Endodermal cell (in vitro differentiated cells): ENCODE data around the gene DDAH1. TPM values are rescaled to one million over a fixed set of nuclear protein-coding genes. Genes with fewer than 3 reads are reported as not detected.
A peak's percentile ranks its signal among the peaks of the same experiment; 100 is the strongest.

Experiments used
- DNase-seq: peaks from one replicate; pipeline ENCODE4 v3.0.0-alpha.2; 2017
- H3K27ac ChIP-seq: 2 replicates; pipeline ENCODE4 v1.5.1; 2013; ENCODE audit warnings: mild to moderate bottlenecking, low read depth, low read length, moderate library complexity
- H3K27me3 ChIP-seq: 2 replicates; pipeline ENCODE4 v1.6.1; 2013; ENCODE audit warnings: mild to moderate bottlenecking, low read length, moderate library complexity; ENCODE audit not compliant: insufficient read depth, control insufficient read depth, poor library complexity, severe bottlenecking
- H3K36me3 ChIP-seq: 2 replicates; pipeline ENCODE4 v1.7.0; 2013; ENCODE audit warnings: mild to moderate bottlenecking, low read length, moderate library complexity; ENCODE audit not compliant: control insufficient read depth, insufficient read depth
- H3K4me1 ChIP-seq: one replicate; pipeline ENCODE4 v1.7.0; 2013; ENCODE audit warnings: low read length; ENCODE audit not compliant: control insufficient read depth, insufficient read depth
- H3K4me3 ChIP-seq: 2 replicates; pipeline ENCODE4 v1.5.1; 2013; ENCODE audit warnings: mild to moderate bottlenecking, low read length, moderate library complexity
- H3K9ac ChIP-seq: 2 replicates; pipeline ENCODE4 v1.6.1; 2013; ENCODE audit warnings: mild to moderate bottlenecking, low read length, moderate library complexity; ENCODE audit not compliant: poor library complexity, severe bottlenecking; ENCODE audit errors: extremely low read depth
- H3K9me3 ChIP-seq: 2 replicates; pipeline ENCODE4 v1.6.1; 2013; ENCODE audit warnings: mild to moderate bottlenecking, low read length, moderate library complexity; ENCODE audit not compliant: control insufficient read depth
- H3K27ac Mint-ChIP-seq: 2 replicates; pipeline ENCODE4 v1.8.0; 2020; ENCODE audit warnings: mixed read lengths
- H3K27me3 Mint-ChIP-seq: 2 replicates; pipeline ENCODE4 v1.8.0; 2021; ENCODE audit warnings: mild to moderate bottlenecking, mixed read lengths; ENCODE audit not compliant: insufficient read depth
- H3K36me3 Mint-ChIP-seq: 2 replicates; pipeline ENCODE4 v1.8.0; 2020; ENCODE audit warnings: low read depth, mixed read lengths
- H3K4me1 Mint-ChIP-seq: 2 replicates; pipeline ENCODE4 v1.8.0; 2020; ENCODE audit warnings: mixed read lengths
- H3K4me3 Mint-ChIP-seq: 2 replicates; pipeline ENCODE4 v1.8.0; 2020; ENCODE audit warnings: mild to moderate bottlenecking, moderate library complexity, mixed read lengths
- H3K9me3 Mint-ChIP-seq: 2 replicates; pipeline ENCODE4 v1.8.0; 2020; ENCODE audit warnings: mild to moderate bottlenecking, mixed read lengths
- CTCF ChIP-seq: fragments of 200-600 bp; sonication (generic); conservative IDR thresholded peaks from 2 replicates; pipeline ENCODE4 v1.5.0; 2021; ENCODE audit warnings: antibody characterized with exemption, mild to moderate bottlenecking
- WGBS, 2 experiments: methylation state at CpG; one replicate each; pipeline versions ENCODE4 v1.1.5 to v1.1.7; 2013; ENCODE audit warnings: missing lambda C conversion rate in 2 of 2, mixed read lengths in 1 of 2; ENCODE audit not compliant: insufficient coverage in 1 of 2, insufficient read length in 1 of 2; 5-methylcytosine and 5-hydroxymethylcytosine counted together
- total RNA-seq, 2 donors: library from RNA; stranded (reverse); fragmentation: NEBNext Ultra II Directional in 1 of 2; extraction: Animal tissue kit (Norgen Biotek cat#: 25700) in 1 of 2; gene quantifications; 2 replicates in 1 of 2; 3 replicates in 1 of 2; pipeline ENCODE4 v1.2.1, GENCODE V29; 2021

DDAH1 gene
- total RNA-seq, 2 donors from 2014 or later, result 16.3 to 22.8 TPM

GRCh38 chr1:85307987-85308832 lies 156.7 kb downstream of the DDAH1 start:
- Histone ChIP-seq H3K4me1 (no peaks in the 10 kb centered on the region), H3K27ac (no peak overlapping the region), H3K36me3 (no peaks in the 10 kb centered on the region), H3K9me3 (no peaks in the 10 kb centered on the region), H3K27me3 (no peaks in the 10 kb centered on the region), H3K4me3 (no peak overlapping the region), H3K9ac (no peak overlapping the region)
- TF ChIP-seq CTCF, result peak; percentile 96
- 20 to 27% methylated on average over 16 to 27 of the region's 27 CpGs for WGBS, 2 experiments
- Mint-ChIP-seq H3K27ac (no peak overlapping the region), H3K27me3 (peaks cover 1% of the 10 kb centered on the region), H3K36me3 (no peaks in the 10 kb centered on the region), H3K4me3 (peak overlapping the region; percentile 31), H3K4me1 (peaks cover 7% of the 10 kb centered on the region), H3K9me3 (no peaks in the 10 kb centered on the region)
- DNase-seq, result peak; percentile 97

- no peak for TF ChIP-seq CTCF
- H3K27ac ChIP-seq, result no peak overlapping the region
- no peak overlapping the region for H3K27ac Mint-ChIP-seq
- H3K4me3 ChIP-seq, result no peak overlapping the region
- no peaks in the 10 kb centered on the region for H3K36me3 ChIP-seq
- H3K9me3 ChIP-seq, result no peaks in the 10 kb centered on the region
- no peak overlapping the region for H3K4me3 Mint-ChIP-seq
- no peaks in the 10 kb centered on the region for H3K9me3 Mint-ChIP-seq
- no peaks in the 10 kb centered on the region for H3K4me1 ChIP-seq
- no peak for DNase-seq
- H3K27me3 Mint-ChIP-seq, result peaks cover 1% of the 10 kb centered on the region
- H3K9ac ChIP-seq, result no peak overlapping the region
- peaks cover 6% of the 10 kb centered on the region for H3K4me1 Mint-ChIP-seq
- 94 to 100% methylated on average over 3 to 4 of the region's 4 CpGs for WGBS, 2 experiments
- H3K27me3 ChIP-seq, result no peaks in the 10 kb centered on the region
- no peaks in the 10 kb centered on the region for H3K36me3 Mint-ChIP-seq
These were observed 158.7 kb downstream of the DDAH1 start for GRCh38 chr1:85306236-85306635.

GRCh38 chr1:85303440-85304162 lies 161.4 kb downstream of the DDAH1 start:
- DNase-seq, result no peak
- 87 to 100% methylated on average over 2 to 4 of the region's 4 CpGs for WGBS, 2 experiments
- H3K9me3 Mint-ChIP-seq, result no peaks in the 10 kb centered on the region
- H3K4me3 Mint-ChIP-seq, result no peak overlapping the region
- H3K9ac ChIP-seq, result no peak overlapping the region
- H3K4me3 ChIP-seq, result no peak overlapping the region
- no peak overlapping the region for H3K27ac Mint-ChIP-seq
- no peaks in the 10 kb centered on the region for H3K4me1 ChIP-seq
- no peak overlapping the region for H3K27ac ChIP-seq
- no peaks in the 10 kb centered on the region for H3K36me3 ChIP-seq
- H3K36me3 Mint-ChIP-seq, result no peaks in the 10 kb centered on the region
- peaks cover 4% of the 10 kb centered on the region for H3K4me1 Mint-ChIP-seq
- no peaks in the 10 kb centered on the region for H3K27me3 ChIP-seq
- H3K27me3 Mint-ChIP-seq, result peaks cover 1% of the 10 kb centered on the region
- H3K9me3 ChIP-seq, result no peaks in the 10 kb centered on the region
- TF ChIP-seq CTCF, result no peak
